Esophagus (tissue), 2 donors: Measurements from ENCODE around the gene AGBL4. TPM values are rescaled to one million over a fixed set of nuclear protein-coding genes. Genes with fewer than 3 reads are reported as not detected.

Experiments
- H3K27ac ChIP-seq, 2 donors: one replicate each; pipeline ENCODE4 v1.5.1; 2013; ENCODE audit warnings: low read depth in 2 of 2, mild to moderate bottlenecking in 2 of 2, inconsistent platforms in 1 of 2, low read length in 1 of 2, moderate library complexity in 1 of 2
- H3K27me3 ChIP-seq, 2 donors: one replicate each; pipeline ENCODE4 v1.6.1; 2013; ENCODE audit warnings: low read length in 2 of 2, control low read depth in 1 of 2, mild to moderate bottlenecking in 1 of 2; ENCODE audit not compliant: insufficient read depth in 2 of 2, control insufficient read depth in 1 of 2
- H3K36me3 ChIP-seq, 2 donors: one replicate each; pipeline ENCODE4 v1.6.1; 2013; ENCODE audit warnings: low read length in 1 of 2; ENCODE audit not compliant: control insufficient read depth in 2 of 2, insufficient read depth in 2 of 2
- H3K4me1 ChIP-seq, 2 donors: one replicate each; pipeline ENCODE4 v1.6.1; 2013; ENCODE audit warnings: low read length in 1 of 2; ENCODE audit not compliant: control insufficient read depth in 2 of 2, insufficient read depth in 2 of 2
- H3K4me3 ChIP-seq, 2 donors: one replicate each; pipeline ENCODE4 v1.5.1; 2013; ENCODE audit warnings: low read length in 2 of 2, mild to moderate bottlenecking in 2 of 2, low read depth in 1 of 2, moderate library complexity in 1 of 2
- H3K9me3 ChIP-seq, 2 donors: one replicate each; pipeline ENCODE4 v1.6.1; 2013; ENCODE audit warnings: mild to moderate bottlenecking in 2 of 2, low read depth in 1 of 2, low read length in 1 of 2, moderate library complexity in 1 of 2; ENCODE audit not compliant: control insufficient read depth in 2 of 2, insufficient read depth in 1 of 2
- whole genome bisulfite sequencing, 2 donors: extraction: QIAGEN DNeasy Blood & Tissue Kit; methylation state at CpG; one replicate each; pipeline ENCODE4 v1.1.7; 2013; 5-methylcytosine and 5-hydroxymethylcytosine counted together
- polyA plus RNA-seq, 2 donors: library from polyadenylated mRNA; stranded (reverse); fragments of 200-250 nt; gene quantifications; one replicate each; pipeline ENCODE4 v1.2.3, GENCODE V29; 2013
- donor health status: healthy with polysubstance abuse.
- donor health status: Bipolar disorder and iron deficiency.

The AGBL4 gene
- polyA plus RNA-seq, 2 donors = 0.02 TPM; not detected in 1

- 79 to 82% methylated on average over 5 of the region's 5 CpGs for WGBS, 2 donors
- H3K4me1 ChIP-seq = no peaks in the 10 kb centered on the region
- no peaks in the 10 kb centered on the region for H3K27me3 ChIP-seq
- H3K4me3 ChIP-seq = no peak overlapping the region
- H3K27ac ChIP-seq = no peak overlapping the region
- H3K36me3 ChIP-seq = no peaks in the 10 kb centered on the region
- H3K9me3 ChIP-seq = no peaks in the 10 kb centered on the region
Observed at GRCh38 chr1:48640836-48641492, 1382.8 kb downstream of the AGBL4 start.

DNA sequence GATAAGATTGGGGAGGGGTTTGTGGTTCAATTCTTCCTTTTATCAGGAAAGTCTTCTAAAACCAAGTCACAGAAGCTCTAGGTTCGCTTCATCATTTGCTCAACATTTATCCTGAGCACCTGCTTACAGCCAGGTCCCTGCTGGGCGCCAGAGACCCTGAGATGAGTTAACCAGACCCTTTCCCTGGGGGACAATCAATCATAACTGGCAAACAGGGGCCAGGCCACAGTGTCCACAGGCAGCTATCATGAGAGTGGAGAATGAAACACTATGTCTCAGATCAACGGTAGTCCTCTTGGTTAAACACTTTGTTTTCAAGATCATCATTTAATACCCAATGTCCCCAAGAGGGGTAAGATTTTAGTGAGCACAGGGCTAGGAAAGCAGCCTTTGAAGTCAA lies 1393.9 kb downstream of the AGBL4 start:
- Histone ChIP-seq H3K36me3 (no peaks in the 10 kb centered on the region), H3K4me1 (no peaks in the 10 kb centered on the region), H3K27ac (no peak overlapping the region), H3K27me3 (no peaks in the 10 kb centered on the region), H3K9me3 (no peaks in the 10 kb centered on the region), H3K4me3 (no peak overlapping the region)
- 87 to 93% methylated on average over 3 of the region's 3 CpGs for WGBS, 2 donors

GRCh38 chr1:48627486-48627885 lies 1396.3 kb downstream of the AGBL4 start:
- Histone ChIP-seq H3K9me3 (no peaks in the 10 kb centered on the region), H3K27ac (no peak overlapping the region), H3K36me3 (no peaks in the 10 kb centered on the region), H3K27me3 (no peaks in the 10 kb centered on the region), H3K4me3 (no peak overlapping the region), H3K4me1 (no peaks in the 10 kb centered on the region)
- 12 to 27% methylated on average over 5 of the region's 5 CpGs for WGBS, 2 donors

DNA sequence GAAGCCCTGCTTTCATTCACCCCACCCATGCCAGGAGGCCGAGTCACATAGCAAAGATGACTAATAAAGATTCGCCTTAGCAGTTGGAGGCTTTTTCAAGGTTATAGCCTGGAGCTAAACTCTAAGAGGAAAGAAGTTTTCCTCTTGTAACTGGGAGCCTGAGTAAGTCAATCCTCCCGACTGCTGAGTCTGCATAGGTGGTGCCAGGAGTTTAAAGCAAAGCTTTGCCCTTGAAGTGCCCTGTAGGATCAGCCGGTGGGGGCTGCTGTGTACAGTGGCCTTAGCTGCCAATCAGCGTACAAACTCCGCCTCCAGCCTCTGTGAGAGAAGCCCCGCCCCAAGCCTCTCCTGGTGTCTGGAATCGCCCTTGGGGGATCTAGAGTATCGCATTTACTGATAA lies 1404.2 kb downstream of the AGBL4 start:
- Histone ChIP-seq H3K4me3 (no peak overlapping the region), H3K36me3 (no peaks in the 10 kb centered on the region), H3K9me3 (no peaks in the 10 kb centered on the region), H3K27ac (no peak overlapping the region), H3K4me1 (no peaks in the 10 kb centered on the region), H3K27me3 (no peaks in the 10 kb centered on the region)
- WGBS, 2 donors = 36 to 40% methylated on average over 9 of the region's 9 CpGs

GRCh38 chr1:48617252-48617651 lies 1406.5 kb downstream of the AGBL4 start:
- no peaks in the 10 kb centered on the region for H3K36me3 ChIP-seq
- H3K4me3 ChIP-seq = no peak overlapping the region
- H3K27ac ChIP-seq = no peak overlapping the region
- H3K9me3 ChIP-seq = no peaks in the 10 kb centered on the region
- 53 to 70% methylated on average over 3 of the region's 3 CpGs for WGBS, 2 donors
- no peaks in the 10 kb centered on the region for H3K4me1 ChIP-seq
- H3K27me3 ChIP-seq = no peaks in the 10 kb centered on the region

DNA sequence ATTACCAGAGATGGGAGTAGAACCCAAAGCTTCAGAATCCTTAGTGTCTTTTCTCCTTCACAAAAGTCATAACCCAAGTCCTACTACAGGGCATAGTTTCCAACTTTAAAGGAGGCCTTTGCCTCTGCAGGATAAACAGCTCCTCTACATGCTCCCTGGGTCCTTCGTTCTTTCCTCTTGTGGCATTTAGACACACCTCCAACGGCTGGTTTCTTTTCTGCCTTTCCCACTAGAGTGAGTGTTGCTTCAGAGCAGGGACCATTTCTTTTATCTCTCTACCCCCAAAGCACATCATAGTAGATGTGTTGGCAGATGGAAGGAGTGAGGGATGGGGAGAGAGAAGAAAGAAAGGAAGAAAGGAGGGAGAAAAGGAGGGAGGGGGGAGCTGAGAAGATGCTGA lies 1407.0 kb downstream of the AGBL4 start:
- H3K36me3 ChIP-seq = no peaks in the 10 kb centered on the region
- no peak overlapping the region for H3K27ac ChIP-seq
- H3K4me1 ChIP-seq = no peaks in the 10 kb centered on the region
- 50 to 63% methylated on average over 2 of the region's 2 CpGs for WGBS, 2 donors
- H3K9me3 ChIP-seq = no peaks in the 10 kb centered on the region
- H3K27me3 ChIP-seq = no peaks in the 10 kb centered on the region
- H3K4me3 ChIP-seq = no peak overlapping the region

GRCh38 chr1:48611841-48612240 lies 1411.9 kb downstream of the AGBL4 start:
- Histone ChIP-seq H3K27ac (no peak overlapping the region), H3K36me3 (no peaks in the 10 kb centered on the region), H3K9me3 (no peaks in the 10 kb centered on the region), H3K4me3 (no peak overlapping the region), H3K27me3 (no peaks in the 10 kb centered on the region), H3K4me1 (no peaks in the 10 kb centered on the region)
- 80 to 84% methylated on average over 2 of the region's 2 CpGs for WGBS, 2 donors

DNA sequence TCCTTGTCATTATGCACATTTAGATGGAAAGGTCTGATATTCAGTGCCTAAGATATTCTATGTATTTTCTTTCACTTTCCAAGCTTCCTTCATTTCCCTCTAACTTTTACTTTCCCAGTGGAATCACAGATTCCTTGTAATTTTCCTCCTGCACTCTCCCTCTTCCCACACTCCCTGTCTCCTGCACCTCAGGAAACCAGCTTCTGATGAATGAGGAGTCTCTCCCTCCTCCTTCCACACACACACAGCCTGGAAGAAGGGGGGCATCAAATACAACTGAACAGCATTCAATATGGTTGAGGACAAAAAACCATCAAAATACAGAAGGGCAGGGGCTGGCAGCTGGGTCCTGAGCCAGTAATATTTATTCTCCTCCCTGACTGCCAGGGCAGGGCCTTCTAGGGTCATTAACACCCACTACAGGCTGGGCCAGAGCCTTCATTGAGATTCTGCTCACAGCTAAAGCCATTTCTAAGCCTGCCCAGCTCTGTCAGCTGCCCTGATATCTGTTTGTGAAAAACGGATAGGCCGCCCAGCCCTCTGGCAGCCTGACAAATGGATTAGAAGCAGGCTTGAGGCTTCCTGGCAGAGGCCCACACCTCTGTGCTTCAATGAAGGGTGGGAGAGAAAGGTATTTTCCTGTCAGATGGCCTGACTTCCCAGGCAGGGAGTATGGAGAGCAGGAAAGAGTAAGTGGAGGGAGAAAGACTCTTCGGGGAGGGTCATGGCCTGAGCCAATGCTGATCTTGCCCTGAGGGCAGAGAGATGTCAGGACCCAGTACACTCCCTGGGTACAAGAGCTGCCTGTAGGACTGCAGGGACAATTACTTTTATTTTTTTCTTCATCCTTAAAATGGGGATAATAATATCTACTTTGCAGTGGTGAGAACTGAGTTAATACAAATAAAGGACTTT lies 1412.9 kb downstream of the AGBL4 start:
- Histone ChIP-seq H3K27me3 (no peaks in the 10 kb centered on the region), H3K4me1 (no peaks in the 10 kb centered on the region), H3K4me3 (no peak overlapping the region), H3K27ac (no peak overlapping the region), H3K9me3 (no peaks in the 10 kb centered on the region), H3K36me3 (no peaks in the 10 kb centered on the region)
- WGBS, 2 donors = 32 to 33% methylated on average over 3 of the region's 3 CpGs

GRCh38 chr1:48608882-48609281 lies 1414.9 kb downstream of the AGBL4 start:
- H3K27me3 ChIP-seq = no peaks in the 10 kb centered on the region
- H3K9me3 ChIP-seq = no peaks in the 10 kb centered on the region
- H3K36me3 ChIP-seq = no peaks in the 10 kb centered on the region
- H3K27ac ChIP-seq = no peak overlapping the region
- H3K4me1 ChIP-seq = no peaks in the 10 kb centered on the region
- WGBS, 2 donors = 80 to 82% methylated on average over 4 of the region's 4 CpGs
- H3K4me3 ChIP-seq = no peak overlapping the region
